OCI-LY7 (cell line): ENCODE results near the gene SLC44A5. TPM values are rescaled to one million over a fixed set of nuclear protein-coding genes. Genes with fewer than 3 reads are reported as not detected.

Experiments
- BruUV-seq: library from RNA; stranded (reverse); fragments of 400-500 nt; replicated peaks from 2 replicates; lab custom pipeline; 2021; lab: Mats Ljungman, UMichigan
- CTCF ChIA-PET: fragments of 300-600 bp; sonication (Branson Sonifier 250); formaldehyde crosslinking; loops from one replicate; lab custom pipeline; 2022; ENCODE audit warnings: antibody characterized with exemption; ENCODE audit not compliant: unreplicated experiment; lab: Charles Lee
- POLR2A ChIA-PET: fragments of 300-600 bp; sonication (Branson Sonifier 250); formaldehyde crosslinking; loops from one replicate; lab custom pipeline; 2022; ENCODE audit warnings: antibody characterized with exemption; lab: Charles Lee
- DNase-seq: peaks from one replicate; pipeline ENCODE4 v3.0.0-alpha.2; 2015; ENCODE audit warnings: low spot score
- H2AFZ ChIP-seq: fragments of 200-600 bp; sonication (generic), shearing (Covaris generic); 2 replicates; pipeline ENCODE4 v1.6.1; 2014; ENCODE audit warnings: mild to moderate bottlenecking, antibody characterized with exemption, low read length, moderate library complexity
- H3K27ac ChIP-seq: fragments of 200-600 bp; sonication (generic); 2 replicates; pipeline ENCODE4 v1.5.1; 2014; ENCODE audit warnings: mixed run types, low read depth, mild to moderate bottlenecking, moderate library complexity, low read length, inconsistent platforms; ENCODE audit not compliant: poor library complexity, severe bottlenecking
- H3K36me3 ChIP-seq: fragments of 200-600 bp; sonication (generic); 2 replicates; pipeline ENCODE4 v1.6.1; 2014; ENCODE audit warnings: mild to moderate bottlenecking, antibody characterized with exemption, low read length, moderate library complexity, mixed read lengths; ENCODE audit not compliant: insufficient read depth
- H3K4me1 ChIP-seq: fragments of 200-600 bp; sonication (generic); 2 replicates; pipeline ENCODE4 v1.5.1; 2014; ENCODE audit warnings: mild to moderate bottlenecking, low read length; ENCODE audit not compliant: insufficient read depth, poor library complexity, severe bottlenecking
- H3K4me2 ChIP-seq: fragments of 200-600 bp; sonication (generic); 2 replicates; pipeline ENCODE4 v1.6.1; 2014; ENCODE audit warnings: mild to moderate bottlenecking, low read length
- H3K4me3 ChIP-seq: fragments of 200-600 bp; sonication (generic); 2 replicates; pipeline ENCODE4 v1.5.1; 2014; ENCODE audit warnings: mild to moderate bottlenecking, low read depth, low read length; ENCODE audit not compliant: poor library complexity, severe bottlenecking
- H3K79me2 ChIP-seq: fragments of 200-600 bp; sonication (generic); 2 replicates; pipeline ENCODE4 v1.6.1; 2016; ENCODE audit warnings: low read depth, mild to moderate bottlenecking, low read length, moderate library complexity, mixed read lengths; ENCODE audit not compliant: insufficient read depth
- H3K9me2 ChIP-seq: fragments of 200-600 bp; sonication (generic); 2 replicates; pipeline ENCODE4 v1.6.1; 2016; ENCODE audit warnings: mild to moderate bottlenecking, low read length, mixed read lengths; ENCODE audit not compliant: insufficient read depth
- H3K9me3 ChIP-seq: fragments of 200-600 bp; sonication (generic); 2 replicates; pipeline ENCODE4 v1.6.1; 2014; ENCODE audit warnings: mild to moderate bottlenecking, mixed run types, low read length, mixed read lengths
- H4K20me1 ChIP-seq: fragments of 200-600 bp; sonication (generic); 2 replicates; pipeline ENCODE4 v1.6.1; 2014; ENCODE audit warnings: mild to moderate bottlenecking, antibody characterized with exemption, low read length, moderate library complexity, mixed read lengths; ENCODE audit not compliant: insufficient read depth
- EZH2phosphoT487 ChIP-seq: fragments of 200-600 bp; sonication (generic); IDR thresholded peaks from 2 replicates; pipeline ENCODE4 v1.6.1; 2018; ENCODE audit warnings: low read depth, borderline replicate concordance, mild to moderate bottlenecking, mixed run types, antibody characterized with exemption, low read length, moderate library complexity, mixed read lengths
- intact Hi-C: fragments of 100-400 bp; cut with micrococcal nuclease; formaldehyde crosslinking; loops from one replicate; pipeline ENCODE4 v1.10.0; 2022; ENCODE audit not compliant: unreplicated experiment
- total RNA-seq, 2 experiments: library from RNA; depleted of rRNA in 1 of 2; stranded (reverse); fragments of >200 nt in 1 of 2; shearing (Covaris generic) in 1 of 2; gene quantifications; 2 replicates each; pipeline ENCODE4 v1.2.3, GENCODE V29; 2014 to 2022
- TF ChIP-seq, protein P1 (sequence below): fragments of 200-600 bp; sonication (generic); conservative IDR thresholded peaks from 2 replicates; pipeline ENCODE4 v1.5.1; 2014; ENCODE audit warnings: mild to moderate bottlenecking, antibody characterized with exemption, low read length, moderate library complexity, mixed read lengths

Gene SLC44A5
- total RNA-seq, 2 experiments from 2014 or later: not detected

DNA sequence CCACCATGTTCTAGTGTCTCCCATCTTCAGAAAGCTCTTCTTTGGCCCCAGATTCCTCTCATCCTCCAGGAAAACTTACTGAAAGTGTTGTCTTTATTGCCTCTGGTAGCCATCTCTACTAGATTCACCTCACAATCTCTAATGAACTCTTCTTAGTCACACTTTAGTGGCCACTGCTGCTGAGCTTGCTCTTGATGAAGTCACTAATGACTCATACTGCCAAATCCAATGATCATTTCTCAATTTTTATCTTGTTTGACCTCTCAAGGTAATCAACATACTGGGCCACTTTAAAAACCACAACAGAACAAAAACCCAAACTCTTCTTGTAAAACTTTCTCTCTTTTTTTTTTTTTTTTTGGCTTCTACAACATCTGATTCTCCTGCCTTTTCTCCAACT is 280.3 kb downstream of the SLC44A5 start:
- no peaks in the 10 kb centered on the region for H3K36me3 ChIP-seq
- H3K79me2 ChIP-seq: no peaks in the 10 kb centered on the region
- no peaks in the 10 kb centered on the region for H3K9me2 ChIP-seq
- no TSS peak for BruUV-seq
- H3K4me2 ChIP-seq: no peak overlapping the region
- H4K20me1 ChIP-seq: no peaks in the 10 kb centered on the region
- TF ChIP-seq, protein P1, sequence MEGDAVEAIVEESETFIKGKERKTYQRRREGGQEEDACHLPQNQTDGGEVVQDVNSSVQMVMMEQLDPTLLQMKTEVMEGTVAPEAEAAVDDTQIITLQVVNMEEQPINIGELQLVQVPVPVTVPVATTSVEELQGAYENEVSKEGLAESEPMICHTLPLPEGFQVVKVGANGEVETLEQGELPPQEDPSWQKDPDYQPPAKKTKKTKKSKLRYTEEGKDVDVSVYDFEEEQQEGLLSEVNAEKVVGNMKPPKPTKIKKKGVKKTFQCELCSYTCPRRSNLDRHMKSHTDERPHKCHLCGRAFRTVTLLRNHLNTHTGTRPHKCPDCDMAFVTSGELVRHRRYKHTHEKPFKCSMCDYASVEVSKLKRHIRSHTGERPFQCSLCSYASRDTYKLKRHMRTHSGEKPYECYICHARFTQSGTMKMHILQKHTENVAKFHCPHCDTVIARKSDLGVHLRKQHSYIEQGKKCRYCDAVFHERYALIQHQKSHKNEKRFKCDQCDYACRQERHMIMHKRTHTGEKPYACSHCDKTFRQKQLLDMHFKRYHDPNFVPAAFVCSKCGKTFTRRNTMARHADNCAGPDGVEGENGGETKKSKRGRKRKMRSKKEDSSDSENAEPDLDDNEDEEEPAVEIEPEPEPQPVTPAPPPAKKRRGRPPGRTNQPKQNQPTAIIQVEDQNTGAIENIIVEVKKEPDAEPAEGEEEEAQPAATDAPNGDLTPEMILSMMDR: no peak
- TF ChIP-seq EZH2phosphoT487: no peak
- no peaks in the 10 kb centered on the region for H3K9me3 ChIP-seq
- POLR2A ChIA-PET: interaction anchor here (0.7 kb wide), 1 partner anchor 26 kb away, joined by 5 read pairs; no protein-coding TSS in a partner anchor
- CTCF ChIA-PET: no interaction called here
- intact Hi-C loops: no loop called here
- no peaks in the 10 kb centered on the region for H3K4me1 ChIP-seq
- DNase-seq: no peak
- H3K4me3 ChIP-seq: no peak overlapping the region
- H2AFZ ChIP-seq: no peak overlapping the region
- H3K27ac ChIP-seq: no peak overlapping the region

DNA sequence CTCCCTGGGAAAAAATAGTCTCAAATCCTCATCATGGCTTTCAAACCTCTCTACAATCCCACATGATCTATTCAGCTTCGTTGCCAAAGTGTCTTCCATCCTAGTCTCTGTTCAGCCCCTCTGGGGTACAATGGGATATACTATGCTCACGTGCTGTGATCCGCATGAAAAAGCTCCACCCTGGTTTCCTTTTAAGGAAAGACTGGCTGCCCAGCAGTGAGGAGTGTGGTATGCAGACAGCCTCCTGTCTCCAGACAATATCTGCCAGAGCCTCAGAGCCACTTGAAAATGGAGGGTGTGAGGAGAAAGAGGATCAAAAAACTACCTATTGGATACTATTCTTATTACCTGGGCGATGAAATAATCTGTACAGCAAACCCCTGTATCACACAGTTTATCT is 282.2 kb downstream of the SLC44A5 start:
- no peaks in the 10 kb centered on the region for H3K36me3 ChIP-seq
- no peaks in the 10 kb centered on the region for H3K4me1 ChIP-seq
- H4K20me1 ChIP-seq: no peaks in the 10 kb centered on the region
- no peak overlapping the region for H2AFZ ChIP-seq
- BruUV-seq: no TSS peak
- no peak for DNase-seq
- H3K9me2 ChIP-seq: no peaks in the 10 kb centered on the region
- TF ChIP-seq, protein P1: no peak
- no peak for TF ChIP-seq EZH2phosphoT487
- intact Hi-C loops: no loop called here
- no peaks in the 10 kb centered on the region for H3K9me3 ChIP-seq
- H3K4me2 ChIP-seq: no peak overlapping the region
- POLR2A ChIA-PET: no interaction called here
- H3K4me3 ChIP-seq: no peak overlapping the region
- CTCF ChIA-PET: no interaction called here
- H3K79me2 ChIP-seq: no peaks in the 10 kb centered on the region
- H3K27ac ChIP-seq: no peak overlapping the region

DNA sequence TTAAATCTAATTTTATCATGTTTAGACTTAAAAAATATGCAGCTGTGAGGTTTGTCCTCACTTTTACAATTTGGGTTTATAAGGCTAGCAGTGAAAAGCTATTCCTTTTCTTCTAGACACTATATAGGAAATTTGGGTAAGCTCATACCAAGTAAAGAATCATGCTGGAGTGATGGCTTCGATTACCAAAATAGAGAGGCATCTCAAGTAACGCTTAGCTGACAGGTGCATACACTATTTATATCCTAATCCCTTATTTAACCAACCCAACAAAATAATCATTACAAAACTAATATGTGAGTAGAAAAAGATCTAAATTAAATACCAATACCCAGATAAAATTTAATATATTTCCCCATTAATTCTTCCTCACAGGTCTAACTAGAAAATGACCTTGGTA is 283.5 kb downstream of the SLC44A5 start:
- H3K36me3 ChIP-seq: no peaks in the 10 kb centered on the region
- no peak for TF ChIP-seq EZH2phosphoT487
- TF ChIP-seq, protein P1: no peak
- no peaks in the 10 kb centered on the region for H3K4me1 ChIP-seq
- no peaks in the 10 kb centered on the region for H3K9me3 ChIP-seq
- BruUV-seq: no TSS peak
- H3K79me2 ChIP-seq: no peaks in the 10 kb centered on the region
- no peaks in the 10 kb centered on the region for H4K20me1 ChIP-seq
- POLR2A ChIA-PET: interaction anchor here (1.3 kb wide), 1 partner anchor 21 kb away, joined by 3 read pairs; no protein-coding TSS in a partner anchor
- H3K27ac ChIP-seq: no peak overlapping the region
- no peak for DNase-seq
- H3K9me2 ChIP-seq: no peaks in the 10 kb centered on the region
- H3K4me3 ChIP-seq: no peak overlapping the region
- CTCF ChIA-PET: no interaction called here
- H2AFZ ChIP-seq: no peak overlapping the region
- no peak overlapping the region for H3K4me2 ChIP-seq
- intact Hi-C loops: no loop called here
